GM21576 (cell line): ENCODE results near the gene C19orf12.
A peak's percentile ranks its signal among the peaks of the same experiment; 100 is the strongest.

Experiments used
- ATAC-seq: cut with Tn5 transposase; IDR thresholded peaks from one replicate; pipeline ENCODE4 v1.9.1; 2021; ENCODE audit warnings: mild to moderate bottlenecking, moderate library complexity; ENCODE audit not compliant: unreplicated experiment

C19orf12 gene

DNA sequence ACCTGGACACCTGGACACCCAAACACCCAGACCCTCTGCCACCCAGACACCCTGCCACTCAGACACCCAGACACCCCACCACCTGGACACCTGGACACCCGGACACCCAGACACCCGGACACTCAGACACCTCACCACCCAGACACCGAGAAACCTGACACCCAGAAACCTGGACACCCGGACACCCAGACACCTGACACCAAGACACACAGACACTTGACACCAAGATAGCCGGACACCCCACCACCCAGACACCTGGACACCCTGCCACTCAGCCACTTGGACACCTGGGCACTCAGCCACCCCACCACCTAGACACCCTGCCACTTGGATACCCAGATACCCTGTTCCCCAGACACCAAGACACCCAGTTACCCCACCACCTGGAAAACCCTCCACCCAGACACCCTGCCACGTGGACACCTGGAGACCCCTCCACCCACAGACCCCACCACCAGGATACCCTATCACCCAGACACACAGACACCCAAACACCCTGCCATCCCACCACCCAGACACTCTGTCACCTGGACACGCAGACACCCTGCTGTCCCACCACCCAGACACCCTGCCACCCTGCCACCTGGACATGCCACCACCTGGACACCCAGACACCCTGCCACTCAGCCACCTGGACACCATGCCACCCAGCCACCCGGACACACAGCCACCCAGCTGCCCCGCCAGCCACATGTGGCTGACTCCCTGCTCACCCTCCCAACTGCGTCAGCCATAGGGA is 17.4 kb downstream of the C19orf12 start:
- ATAC-seq: no peak

DNA sequence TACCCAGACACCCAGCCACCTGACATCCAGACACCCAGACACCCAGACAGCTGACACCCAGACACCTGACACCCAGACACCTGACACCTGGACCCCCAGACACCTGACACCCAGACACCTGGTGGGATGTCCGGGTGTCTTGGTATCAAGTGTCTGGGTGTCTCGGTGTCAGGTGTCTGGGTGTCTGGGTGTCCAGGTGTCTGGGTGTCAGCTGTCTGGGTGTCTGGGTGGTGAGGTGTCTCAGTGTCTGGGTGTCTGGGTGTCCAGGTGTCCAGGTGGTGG is 18.6 kb downstream of the C19orf12 start:
- ATAC-seq: no peak

DNA sequence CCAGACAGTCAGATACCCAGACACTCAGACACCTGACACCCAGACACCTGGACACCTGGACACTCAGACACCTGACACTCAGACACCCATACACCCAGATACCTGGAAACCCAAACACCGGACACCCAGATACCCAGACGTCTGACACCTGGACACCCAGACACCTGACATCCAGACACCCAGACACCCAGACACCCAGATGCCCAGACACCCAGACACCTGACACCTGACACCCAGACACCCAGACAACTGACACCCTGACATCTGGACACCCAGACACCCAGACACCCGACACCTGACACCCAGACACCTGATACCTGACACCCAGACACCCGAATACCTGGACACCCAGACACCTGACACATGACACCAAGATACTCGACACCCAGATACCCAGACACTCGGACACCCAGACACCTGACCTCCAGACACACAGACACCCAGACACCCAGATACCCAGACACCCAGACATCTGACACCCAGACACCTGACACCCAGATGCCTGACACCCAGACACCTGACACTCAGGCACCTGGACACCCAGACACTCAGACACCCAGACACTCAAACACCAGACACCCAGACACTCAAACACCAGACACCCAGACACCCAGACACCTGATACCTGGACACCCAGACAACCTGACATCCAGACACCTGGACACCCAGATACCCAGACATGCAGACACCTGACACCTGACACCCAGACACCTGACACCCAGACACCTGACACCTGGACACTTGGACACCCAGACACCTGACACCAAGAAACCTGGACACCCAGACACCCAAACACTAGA is 19.1 kb downstream of the C19orf12 start:
- ATAC-seq: no peak

DNA sequence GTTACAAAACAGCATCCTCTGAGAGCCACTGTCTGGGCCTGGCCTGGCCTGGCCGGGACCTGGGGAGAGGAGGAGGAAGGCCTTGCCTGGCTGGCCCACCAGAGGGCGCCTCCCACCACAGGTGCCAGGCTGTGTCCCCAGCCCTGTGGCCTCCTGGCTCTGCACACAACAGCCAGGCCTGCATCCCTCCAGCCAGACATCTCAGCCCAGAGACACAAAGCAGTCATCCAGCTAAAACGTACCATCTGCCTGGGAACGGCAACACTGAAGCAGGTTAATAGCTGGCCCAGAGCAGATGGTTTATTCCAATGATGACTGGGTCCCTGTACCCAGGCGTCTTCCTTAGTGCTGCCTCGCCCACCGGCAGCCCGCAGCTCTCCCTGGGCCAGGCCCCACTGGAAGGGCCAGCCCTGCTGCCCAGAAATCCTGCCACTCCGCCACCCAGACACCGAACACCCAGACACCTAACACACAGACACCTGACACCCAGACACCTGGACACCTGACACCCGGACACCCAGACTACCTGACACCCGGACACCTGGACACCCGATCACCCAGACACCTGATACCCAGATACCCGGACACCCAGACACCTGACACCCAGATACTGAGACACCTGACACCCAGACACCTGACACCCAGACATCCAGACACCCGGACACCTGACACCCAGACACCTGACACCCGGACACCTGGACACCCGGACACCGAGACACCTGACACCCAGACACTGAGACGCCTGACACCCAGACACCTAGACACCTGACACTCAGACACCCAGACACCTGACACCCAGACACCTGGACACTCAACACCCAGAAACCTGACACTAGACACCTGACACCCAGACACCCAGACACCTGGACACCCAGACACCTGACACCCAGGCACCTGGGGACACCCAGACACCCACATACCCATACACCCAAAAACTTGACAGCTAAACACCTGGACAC is 20.1 kb downstream of the C19orf12 start:
- ATAC-seq: peak; percentile 93

DNA sequence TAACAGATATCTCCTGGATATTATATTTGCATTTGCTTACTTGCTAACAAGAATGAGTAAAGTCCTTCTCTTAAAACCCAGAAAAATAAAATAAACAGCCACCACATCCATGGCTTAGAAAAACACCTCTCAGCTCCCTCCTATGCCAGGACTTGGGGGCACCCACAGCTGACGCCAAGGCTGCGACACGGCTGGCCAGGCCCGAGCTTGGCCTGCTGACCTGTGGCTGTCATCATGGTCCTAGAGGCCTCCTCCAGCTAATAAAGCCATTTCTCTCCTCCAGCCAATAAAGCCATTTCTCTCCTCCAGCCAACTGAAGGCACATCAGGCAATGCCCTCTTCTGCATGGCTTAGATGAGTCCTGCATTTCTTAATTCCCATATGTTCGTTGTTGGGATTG is 20.9 kb downstream of the C19orf12 start:
- ATAC-seq: no peak

DNA sequence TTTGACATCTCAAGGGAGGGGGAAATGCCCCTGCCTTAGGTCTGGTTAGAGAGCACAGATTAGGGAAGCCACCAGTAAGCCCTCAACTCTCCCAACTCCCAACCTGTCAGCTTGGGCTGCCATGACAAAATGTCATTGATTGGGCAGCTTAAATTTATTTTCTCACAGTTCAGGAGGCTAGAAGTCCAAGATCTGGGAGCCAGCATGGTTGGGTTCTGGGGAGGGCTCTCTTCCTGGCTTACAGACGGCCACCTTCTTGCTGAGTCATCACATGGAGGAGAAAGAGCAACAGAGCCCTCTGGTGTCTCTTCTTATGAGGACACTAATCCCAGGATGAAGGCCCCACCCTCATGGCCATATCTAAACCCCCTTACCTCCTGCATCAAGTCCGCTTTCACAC is 24.2 kb downstream of the C19orf12 start:
- no peak for ATAC-seq

DNA sequence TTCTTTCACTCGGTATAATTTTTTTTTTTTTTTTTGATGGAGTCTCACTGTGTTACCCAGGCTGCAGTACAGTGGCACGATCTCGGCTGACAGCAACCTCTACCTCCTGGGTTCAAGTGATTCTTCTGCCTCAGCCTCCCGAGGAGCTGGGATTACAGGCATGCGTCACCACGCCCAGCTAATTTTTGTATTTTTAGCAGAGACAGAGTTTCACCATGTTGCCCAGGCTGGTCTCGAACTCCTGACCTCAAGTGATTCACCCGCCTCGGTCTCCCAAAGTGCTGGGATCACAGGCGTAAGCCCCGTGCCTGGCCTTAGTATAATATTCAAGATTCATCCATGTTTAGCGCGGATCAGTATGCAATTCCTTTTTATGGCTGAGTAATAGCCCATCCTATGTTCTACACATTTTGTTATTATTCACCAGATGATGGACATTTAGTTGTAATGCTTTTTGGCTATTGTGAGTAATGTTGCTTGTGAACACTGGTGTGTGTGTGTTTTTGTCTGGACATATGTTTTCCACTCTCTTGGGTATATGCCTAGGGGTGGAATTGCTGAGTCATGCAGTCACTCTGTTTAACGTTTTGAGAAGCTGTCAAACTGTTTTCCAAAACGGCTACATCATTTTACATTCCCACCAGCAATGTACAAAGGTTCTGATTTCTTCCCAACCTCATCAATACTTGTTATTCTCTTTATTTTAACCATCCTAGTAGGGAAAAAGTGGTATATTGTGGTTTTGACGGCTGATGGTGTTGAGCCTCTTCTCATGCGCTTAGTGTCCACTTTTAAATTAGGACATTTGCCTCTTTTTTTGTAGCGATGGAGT is 26.9 kb downstream of the C19orf12 start:
- ATAC-seq: no peak

DNA sequence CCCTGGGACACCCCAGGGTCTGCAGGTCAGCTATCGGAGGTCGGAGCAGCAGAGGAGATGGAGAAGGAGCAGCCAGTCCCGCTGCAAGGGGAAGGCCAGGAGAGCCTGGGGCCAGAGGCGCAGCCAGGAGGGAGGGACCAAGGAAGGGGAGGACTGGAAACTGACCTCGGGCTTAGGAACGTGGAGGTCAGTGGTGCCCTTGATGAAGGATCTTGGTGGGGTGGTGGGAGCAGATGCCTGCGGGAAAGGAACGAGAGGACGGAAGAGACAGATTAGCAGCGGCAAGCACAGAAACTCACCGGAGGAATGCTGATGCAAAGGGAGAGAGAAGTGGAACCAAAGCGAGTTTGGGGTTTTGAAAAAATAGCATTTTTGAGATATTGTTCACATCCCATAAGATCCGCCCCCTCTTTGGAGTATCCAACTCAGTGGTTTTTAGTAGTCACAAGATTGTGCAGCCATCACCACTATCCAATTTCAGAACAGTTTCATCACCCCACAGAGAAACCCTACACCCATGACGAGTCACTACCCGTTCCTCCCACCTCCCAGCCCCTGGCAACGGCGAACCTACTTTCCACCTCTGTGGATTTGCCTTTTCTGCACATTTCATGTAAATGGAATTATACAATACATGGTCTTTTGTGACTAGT is 27.7 kb downstream of the C19orf12 start:
- no peak for ATAC-seq

DNA sequence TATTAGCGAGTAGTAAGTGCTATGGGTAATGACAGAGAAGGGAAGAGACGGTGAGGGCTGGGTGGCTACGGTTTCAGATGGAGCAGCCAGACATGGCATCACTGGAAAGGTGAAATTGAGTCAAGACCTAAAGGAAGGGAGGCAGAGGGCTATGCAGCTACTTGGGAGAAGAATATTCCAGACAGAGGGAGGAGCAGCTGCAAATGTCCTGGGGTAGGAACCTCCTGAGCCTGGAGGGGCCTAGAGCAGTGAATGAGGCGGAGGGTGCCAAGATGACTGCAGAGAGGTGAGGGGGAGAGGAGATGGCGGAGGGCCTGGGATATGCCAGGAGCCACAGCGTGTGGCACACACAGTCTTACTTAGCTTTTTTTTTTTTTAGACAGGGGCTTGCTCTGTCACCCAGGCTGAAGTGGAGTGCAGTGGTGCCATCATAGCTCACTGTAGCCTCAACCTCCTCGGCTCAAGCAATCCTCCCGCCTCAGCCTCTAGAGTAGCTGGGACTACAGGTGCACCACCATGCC is 28.7 kb downstream of the C19orf12 start:
- ATAC-seq: no peak

DNA sequence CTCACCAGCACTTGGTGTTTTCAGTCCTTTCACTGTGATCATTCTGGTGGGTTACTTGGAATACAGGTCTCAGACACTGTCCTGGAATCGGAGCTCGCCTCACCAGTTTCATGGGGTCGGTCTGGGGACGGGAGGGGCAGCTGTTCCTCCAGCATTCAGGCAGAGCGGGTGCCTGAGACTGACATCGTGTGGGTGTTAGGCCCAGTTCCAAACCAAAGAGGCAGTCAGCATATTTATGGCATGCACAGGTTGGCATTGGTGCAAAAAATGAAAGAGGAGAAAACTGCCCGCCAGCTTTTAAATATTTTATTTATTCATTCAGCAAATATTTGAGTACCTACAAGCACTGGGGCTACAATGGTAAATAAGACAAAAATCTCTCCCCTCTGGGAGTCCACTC is 29.7 kb downstream of the C19orf12 start:
- no peak for ATAC-seq

DNA sequence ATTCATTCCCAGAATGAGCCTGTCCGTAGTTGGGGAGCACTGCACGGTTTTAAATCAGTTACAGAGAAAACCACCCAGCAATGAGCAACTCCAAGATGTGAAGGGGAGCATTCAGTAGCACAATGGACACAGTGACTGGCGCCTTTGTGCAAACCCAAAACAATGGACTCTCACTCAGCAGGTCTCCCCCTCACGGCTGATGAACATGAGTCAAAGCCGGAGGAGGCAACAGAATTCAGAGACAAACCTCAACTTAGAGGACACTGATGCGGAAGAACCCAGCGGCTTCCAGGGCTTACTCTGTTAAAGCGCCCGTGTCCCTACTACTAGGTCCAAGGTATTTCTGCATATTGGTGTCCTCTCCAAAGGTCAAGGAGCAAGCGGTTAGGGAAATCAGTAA is 32.1 kb downstream of the C19orf12 start:
- no peak for ATAC-seq

DNA sequence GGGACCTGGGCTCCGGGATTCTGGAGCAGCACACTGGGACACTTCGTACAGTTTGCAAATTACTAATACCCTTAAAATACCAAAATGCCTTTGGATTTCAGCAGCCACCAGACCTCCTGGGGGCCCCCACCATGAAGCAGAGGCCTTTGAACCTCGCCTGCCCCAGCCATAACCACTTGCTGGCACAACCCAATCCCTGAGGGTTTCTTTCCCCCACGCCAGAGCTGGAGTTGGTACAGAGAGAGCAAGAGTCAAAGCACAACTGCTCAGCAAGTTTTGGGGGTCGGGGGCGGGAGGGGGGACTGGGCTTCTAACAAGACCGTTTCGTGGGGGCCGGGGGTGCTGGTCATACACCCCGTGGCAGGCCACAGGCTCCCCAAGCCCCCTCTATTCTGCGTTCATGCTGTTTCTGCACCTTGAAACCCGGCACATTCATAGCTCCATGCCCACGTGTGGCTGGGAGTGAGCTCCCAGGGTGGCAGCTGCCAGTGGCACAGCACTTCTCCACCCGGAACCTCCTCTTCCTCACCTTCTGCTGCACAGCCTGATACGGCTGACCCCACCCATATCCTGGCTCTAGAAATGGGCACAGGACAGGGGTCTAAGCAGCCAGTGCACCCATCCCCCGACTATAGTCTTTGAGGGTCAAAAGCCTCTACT is 32.7 kb downstream of the C19orf12 start:
- ATAC-seq: no peak

DNA sequence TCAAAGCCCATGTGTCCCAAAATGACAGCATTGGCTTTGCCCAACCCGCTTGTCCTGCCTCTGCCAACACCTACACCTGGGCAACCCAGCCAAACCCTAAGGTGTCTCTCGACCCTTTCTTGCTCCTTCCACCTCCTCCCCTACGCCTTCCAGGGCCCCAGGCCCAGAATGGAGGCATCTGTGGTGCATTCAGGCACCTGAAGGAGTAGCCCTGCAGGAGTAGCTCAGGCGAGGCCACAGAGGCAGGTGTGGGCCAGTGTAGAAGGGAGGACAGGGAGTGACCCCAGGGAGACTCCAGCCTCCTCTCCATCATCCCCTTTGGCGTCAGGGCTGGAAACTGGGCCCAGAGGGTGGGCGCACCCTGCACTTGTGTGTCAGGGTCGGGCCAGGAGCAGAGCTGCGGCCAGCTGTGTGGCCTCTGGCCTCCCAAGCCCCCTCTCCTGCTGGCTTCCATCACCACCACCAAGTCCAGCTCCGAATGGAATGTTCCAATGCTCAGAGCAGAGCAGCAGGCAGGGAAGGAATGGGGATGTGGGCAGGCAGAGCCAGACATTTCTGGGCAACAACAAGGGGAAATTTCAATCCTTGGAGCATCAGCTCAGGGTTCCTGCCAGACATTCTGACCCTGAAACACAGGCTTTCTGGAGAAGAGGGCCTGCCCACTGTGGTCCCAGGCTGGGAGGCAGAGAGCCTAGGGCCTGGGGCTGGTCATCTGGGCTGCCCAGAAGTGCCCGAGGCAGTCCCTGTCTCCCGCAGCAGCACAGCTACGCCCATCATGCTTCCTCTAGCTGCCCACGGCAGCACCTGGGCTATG is 33.4 kb downstream of the C19orf12 start:
- ATAC-seq: no peak

DNA sequence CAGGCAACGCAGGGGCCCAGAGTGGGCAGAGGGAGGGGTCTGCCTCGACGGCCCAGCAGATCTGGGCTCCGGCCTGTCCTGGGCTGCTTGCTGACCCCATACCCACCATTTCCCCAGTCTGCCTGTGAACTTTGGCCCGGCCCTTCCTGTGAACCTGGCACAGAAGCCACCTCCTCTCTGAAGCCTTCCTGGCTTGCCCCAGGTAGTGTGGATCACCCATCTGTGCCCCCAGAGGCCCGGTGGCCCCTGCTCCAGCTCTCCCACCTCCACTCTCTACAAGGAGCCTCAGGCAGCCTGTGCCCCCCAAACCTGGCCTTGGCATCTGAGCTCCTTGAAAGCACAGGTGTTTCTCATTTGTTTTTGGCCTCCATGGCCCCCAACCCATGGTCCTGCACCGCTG is 34.1 kb downstream of the C19orf12 start:
- no peak for ATAC-seq

DNA sequence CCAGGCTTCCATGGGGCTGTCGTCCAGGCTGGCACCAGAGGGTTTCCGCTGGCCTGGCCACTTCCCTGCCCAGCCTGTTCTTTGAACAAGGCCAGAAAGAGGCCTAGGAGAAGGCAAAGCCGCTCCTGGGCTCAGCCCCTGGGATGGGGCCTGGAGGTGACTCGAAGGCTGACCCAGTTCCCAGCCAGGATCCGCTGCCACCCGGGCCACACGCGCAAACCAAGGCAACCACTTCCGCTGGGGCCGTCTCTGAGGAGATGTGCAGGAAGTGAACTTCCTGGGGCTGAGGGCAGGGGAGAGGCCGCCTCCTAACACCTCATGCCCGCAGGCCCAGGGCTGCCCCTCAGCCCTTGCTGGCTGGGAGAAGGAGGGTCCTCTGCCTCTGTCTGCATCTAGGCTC is 34.6 kb downstream of the C19orf12 start:
- peak; percentile 72 for ATAC-seq

DNA sequence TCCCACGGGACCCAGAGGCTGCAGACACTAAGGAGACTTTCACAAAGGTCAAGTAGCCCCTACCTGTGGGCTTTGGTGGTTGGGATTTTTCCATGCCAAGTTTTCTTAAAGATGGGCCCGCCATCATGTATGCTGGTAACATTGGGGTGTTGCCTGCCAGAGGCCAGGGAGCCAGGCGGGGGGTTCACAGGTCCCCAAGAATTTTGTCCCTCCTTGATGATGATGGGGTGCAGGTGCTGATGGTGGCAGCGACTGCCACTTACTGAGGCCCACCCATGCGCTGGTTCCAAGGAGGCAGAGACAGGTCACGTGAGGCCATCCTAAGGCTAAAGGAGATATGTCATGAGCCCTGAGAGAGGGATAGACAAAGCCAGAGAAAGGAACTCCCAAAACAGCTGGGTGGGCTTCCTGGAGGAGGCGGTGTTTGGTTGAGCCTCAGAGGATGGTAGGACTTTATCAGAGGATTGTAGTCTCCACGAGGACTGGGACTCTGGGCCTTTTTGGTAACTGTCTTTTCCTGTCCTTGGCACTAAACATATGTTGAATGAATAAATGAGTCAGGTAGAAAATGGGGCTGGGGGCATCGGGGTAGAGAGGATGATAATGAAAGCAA is 35.4 kb downstream of the C19orf12 start:
- no peak for ATAC-seq

DNA sequence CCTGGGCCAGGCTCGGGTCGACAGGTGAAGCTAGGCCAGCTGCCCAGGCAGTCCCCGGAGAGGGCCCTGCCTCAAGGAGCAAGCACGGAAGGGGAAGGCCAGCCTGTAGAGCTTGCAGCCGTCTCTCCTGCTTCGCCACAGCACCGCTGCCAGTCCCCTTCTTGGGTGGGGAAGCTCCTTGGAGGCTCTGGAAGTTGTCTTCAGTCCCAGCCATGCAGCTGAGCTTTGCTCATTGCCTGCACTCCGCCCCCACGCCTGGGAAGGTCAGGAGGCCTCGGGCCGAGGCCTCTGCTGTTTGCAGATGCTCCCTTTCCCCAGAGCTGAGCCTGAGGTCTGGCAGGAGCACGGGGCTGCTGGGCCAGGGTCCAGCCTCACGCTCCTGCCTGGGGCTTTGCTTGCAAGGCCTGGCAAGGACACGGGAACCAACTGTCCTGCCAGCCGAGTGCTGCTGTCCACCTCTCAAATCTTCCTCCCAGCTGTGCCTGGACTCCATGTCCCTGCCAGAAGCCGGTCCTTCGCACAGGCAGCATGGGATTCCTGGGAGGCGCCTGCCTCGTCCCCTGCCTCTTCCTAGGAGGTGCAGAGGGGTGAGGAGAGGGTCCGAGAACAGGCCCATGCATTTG is 36.5 kb downstream of the C19orf12 start:
- ATAC-seq: no peak
